GM15510 (cell line): ENCODE results near the gene CACNG5.

ENCODE experiments used
- POLR2A ChIP-seq: IDR thresholded peaks from 3 replicates; pipeline ENCODE4 v1.6.1; 2011; ENCODE audit warnings: borderline replicate concordance; ENCODE audit not compliant: insufficient read length; ENCODE audit errors: extremely low read depth

The CACNG5 gene

GRCh38 chr17:66903781-66904180 lies 68.9 kb downstream of the CACNG5 start:
- no peak for TF ChIP-seq POLR2A

GRCh38 chr17:66904760-66905624 lies 70.1 kb downstream of the CACNG5 start:
- no peak for TF ChIP-seq POLR2A

GRCh38 chr17:66906321-66907278 lies 71.7 kb downstream of the CACNG5 start:
- no peak for TF ChIP-seq POLR2A

GRCh38 chr17:66909804-66910373 lies 75.0 kb downstream of the CACNG5 start:
- no peak for TF ChIP-seq POLR2A

- no peak for TF ChIP-seq POLR2A
Measured at GRCh38 chr17:66910651-66911285, 75.9 kb downstream of the CACNG5 start.

- TF ChIP-seq POLR2A = no peak
Measured at GRCh38 chr17:66915204-66915611, 80.3 kb downstream of the CACNG5 start.

GRCh38 chr17:66915792-66916191 lies 80.9 kb downstream of the CACNG5 start:
- TF ChIP-seq POLR2A = no peak

GRCh38 chr17:66916946-66917345 lies 82.0 kb downstream of the CACNG5 start:
- TF ChIP-seq POLR2A = no peak

- no peak for TF ChIP-seq POLR2A
Measured at GRCh38 chr17:66918896-66919295, 84.0 kb downstream of the CACNG5 start.

GRCh38 chr17:66920435-66920834 lies 85.5 kb downstream of the CACNG5 start:
- TF ChIP-seq POLR2A = no peak

- TF ChIP-seq POLR2A = no peak
Measured at GRCh38 chr17:66920950-66921349, 86.0 kb downstream of the CACNG5 start.

- TF ChIP-seq POLR2A = no peak
Measured at GRCh38 chr17:66923886-66924285, 89.0 kb downstream of the CACNG5 start.

GRCh38 chr17:66925811-66926500 lies 91.0 kb downstream of the CACNG5 start:
- no peak for TF ChIP-seq POLR2A

GRCh38 chr17:66928949-66929348 lies 94.0 kb downstream of the CACNG5 start:
- TF ChIP-seq POLR2A = no peak

GRCh38 chr17:66929591-66929990 lies 94.7 kb downstream of the CACNG5 start:
- no peak for TF ChIP-seq POLR2A

GRCh38 chr17:66930933-66931332 lies 96.0 kb downstream of the CACNG5 start:
- no peak for TF ChIP-seq POLR2A
